ENCODE data around the gene PCBP3. TPM values are rescaled to one million over a fixed set of nuclear protein-coding genes. Genes with fewer than 3 reads are reported as not detected.

The PCBP3 gene
- polyA plus RNA-seq, 3 donors = 1.7 to 9.5 (median 2.2) TPM

DNA sequence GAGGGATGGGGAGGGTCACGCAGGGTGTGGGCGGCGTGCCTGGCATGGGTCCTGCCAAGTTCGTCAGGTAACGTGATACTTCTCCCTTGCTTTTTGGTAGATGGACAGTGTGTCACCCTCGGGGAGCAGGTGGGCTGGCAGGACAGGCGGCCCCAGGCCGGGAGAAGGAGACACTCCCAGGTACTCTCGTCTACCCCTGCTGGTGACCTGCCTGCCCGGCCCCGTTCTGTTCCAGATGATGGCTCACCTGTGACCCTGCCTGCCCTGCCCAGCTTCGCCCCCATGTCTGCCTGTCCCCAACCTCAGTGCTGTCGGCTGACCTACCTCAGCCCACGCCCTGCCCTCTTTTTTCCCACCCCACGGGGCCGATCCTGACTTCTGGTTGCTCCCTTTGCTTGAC lies 144.7 kb downstream of the PCBP3 start:
- 77 to 84% (median 81%) methylated on average over 16 of the region's 16 CpGs for WGBS, 3 donors
- no peak overlapping the region for H3K27ac ChIP-seq (ENCODE audit: low read depth, low read length)

DNA sequence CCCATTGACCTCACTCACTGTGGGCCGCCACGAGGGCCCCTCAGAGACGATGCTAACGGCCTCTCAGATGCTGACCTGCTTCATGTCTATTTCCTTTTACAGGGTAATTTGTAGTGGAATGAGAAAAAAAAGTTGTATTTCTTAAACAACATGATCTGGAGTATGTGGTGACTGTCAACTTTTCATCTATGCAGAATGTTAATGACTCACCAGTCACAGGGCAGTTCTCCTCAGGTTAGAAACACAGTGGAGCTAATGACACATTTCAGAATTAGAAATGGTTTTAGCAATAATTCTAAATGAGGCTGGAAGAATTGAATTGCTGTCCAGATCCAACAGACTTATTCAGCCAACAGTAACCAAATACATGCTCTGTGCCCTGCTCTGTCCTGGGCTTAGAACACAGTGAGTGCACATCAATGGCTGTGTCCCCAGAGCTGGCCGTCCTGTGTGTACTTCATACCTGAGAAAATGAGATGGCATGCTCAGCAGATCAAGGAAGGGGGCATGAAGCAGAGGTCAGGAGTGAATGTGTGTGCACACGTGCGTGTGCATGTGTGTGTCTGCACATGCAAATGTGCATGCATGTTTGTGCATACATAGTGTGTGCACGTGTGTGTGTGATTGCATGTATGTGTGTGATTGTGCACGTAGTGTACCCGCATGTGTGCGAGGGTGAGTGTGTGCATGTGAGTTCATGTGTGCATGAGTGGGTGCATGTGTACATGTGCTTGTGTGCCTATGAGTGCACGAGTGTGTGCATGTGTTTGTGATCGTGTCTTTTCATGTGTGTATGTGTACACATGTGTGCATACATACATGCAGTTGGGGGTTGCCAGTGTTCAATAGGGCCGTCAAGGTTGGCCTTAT lies 145.3 kb downstream of the PCBP3 start:
- 80 to 88% (median 81%) methylated on average over 14 of the region's 14 CpGs for WGBS, 3 donors
- no peak overlapping the region for H3K27ac ChIP-seq (ENCODE audit: low read depth, low read length)

DNA sequence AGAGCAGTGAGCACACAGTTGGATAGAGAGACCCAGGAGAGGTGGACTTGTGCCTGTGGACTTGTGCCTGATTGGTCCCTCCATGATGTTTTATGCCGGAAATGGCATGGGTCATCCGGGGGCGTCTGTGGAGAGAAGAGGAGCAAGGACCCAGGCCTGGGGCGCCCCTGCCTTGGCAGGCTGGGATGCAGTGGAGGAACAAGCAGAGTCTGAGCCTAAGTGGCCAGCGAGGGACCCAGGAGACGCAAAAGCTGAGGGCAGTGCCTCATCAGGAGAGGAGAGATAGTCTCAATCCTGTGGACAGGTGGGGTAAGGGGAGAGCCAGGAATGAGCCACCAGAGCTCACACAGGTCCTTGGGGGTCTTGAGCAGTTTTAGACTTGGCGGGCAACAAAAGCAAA lies 146.9 kb downstream of the PCBP3 start:
- WGBS, 3 donors = 88 to 91% (median 90%) methylated on average over 7 of the region's 7 CpGs
- no peak overlapping the region for H3K27ac ChIP-seq (ENCODE audit: low read depth, low read length)

DNA sequence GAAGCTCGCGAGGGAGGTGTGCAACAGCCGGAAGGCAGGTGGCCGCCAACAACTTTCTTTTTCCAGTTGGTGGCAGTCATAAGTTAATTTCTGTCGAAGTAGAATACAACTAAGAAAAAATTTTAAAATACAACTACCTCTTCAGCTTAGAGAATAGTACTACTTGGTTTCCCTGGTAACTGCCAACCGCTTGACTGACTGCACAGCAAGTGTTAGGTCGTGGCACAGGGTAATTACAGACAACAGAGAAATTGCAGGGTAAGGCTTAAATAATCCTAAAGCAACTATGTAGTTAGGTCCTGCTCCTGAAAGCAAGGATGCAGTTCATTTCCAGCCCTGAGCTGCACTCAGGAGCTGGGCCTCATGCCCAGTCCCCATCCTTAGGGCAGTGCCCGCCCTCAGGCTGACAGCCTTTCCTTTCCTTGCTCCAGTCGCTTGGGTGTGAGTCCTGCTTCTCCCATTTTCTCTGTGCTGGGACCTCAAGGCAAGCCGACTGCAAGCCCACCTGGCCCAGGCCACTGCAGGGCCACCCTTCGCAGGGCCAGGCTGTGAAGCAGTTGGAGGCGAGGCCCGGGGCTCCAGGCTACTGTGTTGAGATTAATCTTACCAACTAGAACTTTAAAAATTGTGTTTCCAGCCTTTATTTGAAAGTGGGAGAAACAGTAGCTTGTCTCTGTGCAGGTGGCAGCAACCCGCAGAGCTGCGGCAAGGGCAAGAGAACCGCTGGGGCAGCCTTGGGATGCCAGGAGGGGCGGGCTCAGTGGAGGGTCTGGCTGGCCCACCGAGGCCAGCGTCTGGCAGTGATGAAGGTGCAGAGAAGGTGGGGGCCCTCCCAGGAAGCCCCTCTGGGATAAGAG lies 148.3 kb downstream of the PCBP3 start:
- H3K27ac ChIP-seq (ENCODE audit: low read depth, low read length) = no peak overlapping the region
- WGBS, 3 donors = 75 to 85% (median 85%) methylated on average over 19 of the region's 19 CpGs

GRCh38 chr21:45792682-45793383 lies 149.3 kb downstream of the PCBP3 start:
- no peak overlapping the region for H3K27ac ChIP-seq (ENCODE audit: low read depth, low read length)
- WGBS, 3 donors = 78 to 87% (median 86%) methylated on average over 22 of the region's 22 CpGs

DNA sequence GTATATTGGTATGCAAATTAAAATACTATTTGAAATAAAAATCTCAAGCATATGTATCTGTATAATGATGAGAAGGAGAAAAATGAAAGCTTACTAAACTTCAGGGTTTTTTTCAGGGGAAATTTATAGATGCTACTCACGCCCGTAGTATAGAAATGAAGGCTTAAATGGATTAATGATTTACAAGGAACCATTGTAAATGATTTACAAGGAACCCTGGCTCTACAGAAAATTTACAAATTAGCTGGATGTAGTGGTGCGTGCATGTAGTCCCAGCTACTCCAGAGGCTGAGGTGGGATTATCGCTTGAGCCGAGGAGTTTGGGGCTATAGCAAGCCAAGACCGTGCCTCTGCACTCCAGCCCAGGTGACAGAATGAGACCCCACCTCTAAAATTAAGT lies 150.5 kb downstream of the PCBP3 start:
- 36 to 88% (median 82%) methylated on average over 6 of the region's 6 CpGs for WGBS, 3 donors

DNA sequence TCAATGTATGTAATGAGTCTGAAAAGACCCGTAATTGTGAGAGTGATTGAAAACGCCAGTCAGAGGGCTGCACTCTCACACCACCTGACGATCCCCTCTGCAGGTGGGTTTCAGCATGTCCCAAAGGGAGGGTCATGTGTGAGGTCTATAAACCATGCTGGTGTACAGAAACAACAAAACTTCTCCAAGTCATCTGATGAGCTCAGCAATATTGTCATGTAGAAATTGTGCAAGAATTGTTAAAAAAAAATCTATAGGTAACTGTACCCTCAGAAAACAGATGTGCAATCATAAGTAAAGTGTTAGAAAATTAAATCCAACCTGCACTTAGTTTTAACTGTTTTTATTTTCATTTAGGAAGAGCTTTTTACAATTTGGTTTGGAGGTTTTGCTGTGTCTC lies 152.5 kb downstream of the PCBP3 start:
- 57 to 74% (median 61%) methylated on average over 3 of the region's 3 CpGs for WGBS, 3 donors

More for the DNA sequence above, 150.5 kb downstream of the PCBP3 start:
- H3K27ac ChIP-seq (ENCODE audit: low read depth, low read length) = no peak overlapping the region

DNA sequence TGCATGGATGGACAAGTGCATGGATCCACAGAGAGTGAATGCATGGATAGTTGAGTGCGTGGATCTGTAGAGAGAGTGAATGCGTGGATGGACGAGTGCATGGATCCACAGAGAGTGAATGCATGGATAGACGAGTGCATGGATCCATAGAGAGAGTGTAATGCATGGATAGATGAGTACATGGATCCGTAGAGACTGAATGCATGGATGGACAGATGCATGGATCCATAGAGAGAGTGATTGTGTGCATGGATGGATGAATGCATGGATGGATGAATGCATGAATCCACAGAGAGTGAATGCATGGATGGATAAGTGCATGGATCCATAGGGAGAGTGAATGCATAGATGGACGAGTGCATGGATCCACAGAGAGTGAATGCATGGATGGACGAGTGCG lies 153.8 kb downstream of the PCBP3 start:
- H3K27ac ChIP-seq (ENCODE audit: low read depth, low read length) = no peak overlapping the region
- WGBS, 3 donors = 53 to 68% (median 66%) methylated on average over 8 of the region's 8 CpGs

More for the DNA sequence above, 152.5 kb downstream of the PCBP3 start:
- no peak overlapping the region for H3K27ac ChIP-seq (ENCODE audit: low read depth, low read length)

GRCh38 chr21:45799765-45800338 lies 156.3 kb downstream of the PCBP3 start:
- 81 to 88% (median 84%) methylated on average over 9 of the region's 9 CpGs for WGBS, 3 donors
- H3K27ac ChIP-seq (ENCODE audit: low read depth, low read length) = no peak overlapping the region

GRCh38 chr21:45800339-45801080 lies 157.0 kb downstream of the PCBP3 start:
- H3K27ac ChIP-seq (ENCODE audit: low read depth, low read length) = no peak overlapping the region
- WGBS, 3 donors = 61 to 85% (median 83%) methylated on average over 14 of the region's 14 CpGs

DNA sequence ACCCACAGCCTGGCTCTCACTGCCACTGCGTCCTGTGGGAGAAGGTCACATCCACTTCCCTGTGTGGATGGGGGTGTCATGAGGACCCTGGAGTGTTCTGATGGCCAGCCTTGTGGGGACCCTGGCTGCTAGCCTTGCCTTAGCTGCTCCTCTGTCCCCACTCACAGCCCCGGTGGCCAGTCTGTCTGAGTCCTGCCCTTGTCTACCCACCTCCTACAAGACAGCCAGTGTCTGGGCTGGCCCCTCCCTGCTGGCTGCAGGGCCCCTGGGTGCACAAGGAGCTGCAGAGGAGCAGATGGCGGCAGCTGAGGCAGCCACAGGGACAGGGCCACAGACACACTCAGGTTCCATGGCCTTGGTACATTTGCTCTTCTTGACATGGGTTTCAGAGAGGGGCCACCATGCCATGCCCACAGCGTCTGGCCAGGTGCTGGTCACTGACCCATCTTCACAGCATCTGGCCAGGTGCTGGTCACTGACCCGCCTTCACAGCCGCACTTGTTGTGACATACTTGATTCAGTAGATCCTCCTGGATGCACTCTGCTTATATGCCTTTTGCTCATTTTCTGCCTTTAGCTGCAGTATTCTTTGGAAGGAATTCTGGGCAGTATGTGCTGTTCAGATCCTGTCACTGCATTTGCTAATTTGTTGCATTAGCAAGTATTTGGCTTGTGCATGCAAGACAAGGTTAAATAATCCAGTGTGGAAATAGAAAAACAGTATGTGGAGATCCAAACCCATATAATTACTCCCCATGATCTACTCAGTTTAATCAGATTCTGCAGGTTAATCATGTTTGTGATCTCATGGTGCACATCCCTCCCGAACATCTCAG lies 157.8 kb downstream of the PCBP3 start:
- 82 to 88% (median 86%) methylated on average over 6 to 7 of the region's 7 CpGs for WGBS, 3 donors
- H3K27ac ChIP-seq (ENCODE audit: low read depth, low read length) = no peak overlapping the region

DNA sequence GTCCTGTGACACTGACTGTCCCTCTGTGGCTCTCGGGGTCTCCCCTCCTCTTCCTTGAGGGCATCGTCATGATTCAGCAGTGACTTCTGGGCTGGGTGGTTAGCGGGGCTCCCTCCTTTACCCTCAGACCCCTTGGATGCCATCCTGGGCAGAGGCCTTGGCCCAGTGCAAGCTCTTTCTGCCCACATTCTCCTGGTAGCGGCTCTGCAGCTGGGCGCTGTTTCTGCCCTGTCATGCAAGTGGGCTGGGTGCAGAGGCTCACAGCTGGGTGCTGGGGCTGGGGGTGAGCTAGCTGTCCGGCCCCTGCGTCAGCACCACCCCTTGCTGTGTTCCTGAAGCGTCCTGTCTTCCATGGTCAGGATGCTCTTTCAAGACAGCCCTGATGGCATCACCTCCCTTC lies 158.5 kb downstream of the PCBP3 start:
- H3K27ac ChIP-seq (ENCODE audit: low read depth, low read length) = no peak overlapping the region
- WGBS, 3 donors = 71 to 86% (median 82%) methylated on average over 8 of the region's 8 CpGs

- no peak overlapping the region for H3K27ac ChIP-seq (ENCODE audit: low read depth, low read length)
- WGBS, 3 donors = 56 to 67% (median 66%) methylated on average over 9 of the region's 9 CpGs
Measured at GRCh38 chr21:45802425-45802824, 158.9 kb downstream of the PCBP3 start.

DNA sequence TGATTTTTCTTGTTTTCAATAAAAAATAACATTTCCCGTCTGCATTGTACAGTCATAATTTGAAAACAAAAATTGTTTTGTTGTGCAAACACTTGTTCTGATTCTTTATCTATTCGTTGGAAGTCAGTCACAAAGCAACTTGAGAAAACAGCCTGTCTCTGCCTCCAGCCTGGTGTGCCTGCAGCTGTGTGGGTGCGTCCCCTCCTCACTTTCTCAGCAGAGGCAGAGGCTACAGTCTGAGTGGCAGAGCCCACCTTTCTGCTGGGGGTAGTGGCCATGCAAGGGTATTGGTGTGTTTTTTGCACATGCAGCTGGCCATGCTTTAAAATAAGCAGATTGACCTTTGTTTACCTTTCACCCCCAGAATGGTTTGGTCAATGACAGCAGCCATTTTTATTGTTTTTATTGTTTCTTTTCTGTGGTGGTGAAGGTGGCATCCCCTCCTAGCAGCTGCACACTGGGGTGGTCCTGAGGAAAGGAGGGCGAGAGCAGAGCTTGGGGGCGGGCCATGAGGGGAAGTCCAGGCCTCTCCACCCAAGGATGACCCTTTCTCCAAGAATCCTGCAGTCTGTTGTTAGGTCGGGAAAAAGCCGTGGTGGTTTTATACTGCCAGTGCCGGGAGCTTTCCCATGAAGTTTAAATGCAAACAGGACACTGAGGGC lies 159.6 kb downstream of the PCBP3 start:
- no peak overlapping the region for H3K27ac ChIP-seq (ENCODE audit: low read depth, low read length)
- 66 to 81% (median 73%) methylated on average over 8 of the region's 8 CpGs for WGBS, 3 donors

DNA sequence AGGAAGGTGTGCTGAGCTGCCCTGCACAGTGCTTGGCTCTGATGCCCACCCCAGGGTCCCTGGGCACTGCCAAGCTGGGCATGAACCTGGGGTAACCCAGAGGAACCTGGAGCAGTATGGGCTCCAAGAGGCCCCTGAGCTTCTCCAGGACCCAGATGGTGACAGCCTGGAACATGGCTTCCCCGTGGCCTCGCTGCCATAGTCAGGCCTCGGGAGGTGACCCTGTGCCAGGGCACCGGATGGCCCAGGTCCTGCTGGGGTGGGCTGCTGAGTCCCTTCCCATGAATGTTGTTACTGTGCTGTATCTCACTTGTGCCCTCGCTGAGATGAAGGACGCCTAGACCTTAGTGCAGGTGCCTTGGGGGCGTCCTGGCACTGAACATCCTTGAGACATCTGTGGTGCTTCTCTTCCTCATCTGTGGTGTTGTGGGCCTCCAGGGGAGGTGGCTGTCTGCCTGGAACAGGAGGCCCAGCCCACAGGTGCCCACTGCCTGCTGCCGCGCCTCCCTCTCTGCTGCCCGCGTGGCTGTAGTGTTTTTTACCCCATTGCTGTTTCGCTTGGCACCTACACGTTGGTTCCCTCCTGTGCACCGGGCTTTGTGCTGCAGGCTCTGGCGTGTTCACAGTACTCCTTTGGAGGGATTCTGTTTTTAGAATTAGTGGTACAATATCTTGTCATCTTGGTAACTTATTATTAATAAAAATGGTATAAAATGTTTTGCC lies 160.3 kb downstream of the PCBP3 start:
- WGBS, 3 donors = 74 to 83% (median 82%) methylated on average over 15 of the region's 15 CpGs
- no peak overlapping the region for H3K27ac ChIP-seq (ENCODE audit: low read depth, low read length)

DNA sequence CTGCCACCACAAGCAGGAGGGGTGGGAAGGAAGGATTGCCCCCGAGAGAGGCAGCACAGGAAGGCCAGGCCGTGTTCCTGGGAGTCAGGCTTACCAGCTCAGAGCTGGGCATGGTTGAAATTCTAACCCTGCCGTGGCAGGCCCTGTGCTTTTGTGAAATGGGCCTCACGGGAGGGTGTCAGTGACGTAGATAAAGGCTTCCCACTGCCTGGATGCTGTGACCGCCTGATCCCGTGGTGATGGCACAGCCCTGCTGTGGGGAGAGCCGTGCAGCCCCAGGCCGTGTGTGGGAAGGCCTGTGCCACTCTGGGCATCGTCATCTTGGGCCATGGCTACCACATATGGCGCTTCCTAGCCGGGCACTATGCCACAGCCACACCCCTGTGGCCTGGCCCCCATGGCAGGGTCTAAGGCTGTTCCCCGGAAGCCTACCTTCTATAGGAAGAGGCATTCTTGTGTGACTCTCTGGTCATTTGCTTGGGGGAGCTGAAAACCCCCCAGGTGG lies 161.3 kb downstream of the PCBP3 start:
- WGBS, 3 donors = 70 to 85% (median 78%) methylated on average over 13 of the region's 13 CpGs
- no peak overlapping the region for H3K27ac ChIP-seq (ENCODE audit: low read depth, low read length)

All from adipose tissue (tissue), 3 donors.